HEK293 (cell line): Measurements from ENCODE around the gene RGS14.

Experiments used
- ATF2 ChIP-seq: fragments of 450-650 bp; formaldehyde crosslinking; IDR thresholded peaks from 2 replicates; pipeline ENCODE4 v1.5.1; 2016; ENCODE audit warnings: missing biosample characterization, missing genetic modification characterization, low read depth
- BCL11A ChIP-seq: fragments of 450-650 bp; formaldehyde crosslinking; IDR thresholded peaks from 2 replicates; pipeline ENCODE4 v1.5.1; 2016; ENCODE audit warnings: low read depth, missing biosample characterization, missing genetic modification characterization
- BCL11B ChIP-seq: fragments of 450-650 bp; formaldehyde crosslinking; IDR thresholded peaks from 2 replicates; pipeline ENCODE4 v1.5.1; 2016; ENCODE audit warnings: low read depth, missing biosample characterization, missing genetic modification characterization
- GLIS2 ChIP-seq: fragments of 450-650 bp; formaldehyde crosslinking; IDR thresholded peaks from 2 replicates; pipeline ENCODE4 v1.5.1; 2016; ENCODE audit warnings: missing biosample characterization, missing genetic modification characterization
- KLF16 ChIP-seq: fragments of 450-650 bp; formaldehyde crosslinking; IDR thresholded peaks from 2 replicates; pipeline ENCODE4 v1.5.1; 2017; ENCODE audit warnings: missing biosample characterization, missing genetic modification characterization
- PATZ1 ChIP-seq: fragments of 450-650 bp; formaldehyde crosslinking; IDR thresholded peaks from 2 replicates; pipeline ENCODE4 v1.5.1; 2016; ENCODE audit warnings: missing biosample characterization, missing genetic modification characterization
- REPIN1 ChIP-seq: fragments of 450-650 bp; formaldehyde crosslinking; IDR thresholded peaks from 2 replicates; pipeline ENCODE4 v1.5.1; 2017; ENCODE audit warnings: missing biosample characterization, missing genetic modification characterization, low read depth
- SP3 ChIP-seq: fragments of 450-650 bp; formaldehyde crosslinking; IDR thresholded peaks from 2 replicates; pipeline ENCODE4 v1.5.1; 2016; ENCODE audit warnings: missing biosample characterization, missing genetic modification characterization
- WT1 ChIP-seq: fragments of 450-650 bp; formaldehyde crosslinking; IDR thresholded peaks from 2 replicates; pipeline ENCODE4 v1.5.1; 2016; ENCODE audit warnings: missing biosample characterization, missing genetic modification characterization
- ZBTB44 ChIP-seq: fragments of 450-650 bp; IDR thresholded peaks from 2 replicates; pipeline ENCODE4 v1.5.1; 2018; ENCODE audit warnings: missing biosample characterization, mild to moderate bottlenecking, missing genetic modification characterization
- ZBTB7A ChIP-seq: fragments of 450-650 bp; formaldehyde crosslinking; IDR thresholded peaks from 2 replicates; pipeline ENCODE4 v1.5.1; 2016; ENCODE audit warnings: low read depth, missing biosample characterization, missing genetic modification characterization
- ZBTB8A ChIP-seq: fragments of 450-650 bp; formaldehyde crosslinking; IDR thresholded peaks from 2 replicates; pipeline ENCODE4 v1.5.1; 2016; ENCODE audit warnings: missing biosample characterization, missing genetic modification characterization
- ZFP41 ChIP-seq: fragments of 450-650 bp; formaldehyde crosslinking; IDR thresholded peaks from 2 replicates; pipeline ENCODE4 v1.5.1; 2016; ENCODE audit warnings: missing biosample characterization, missing genetic modification characterization, borderline replicate concordance
- ZNF169 ChIP-seq: fragments of 450-650 bp; formaldehyde crosslinking; IDR thresholded peaks from 2 replicates; pipeline ENCODE4 v1.5.1; 2016; ENCODE audit warnings: missing biosample characterization, missing genetic modification characterization
- ZNF184 ChIP-seq: fragments of 450-650 bp; IDR thresholded peaks from 2 replicates; pipeline ENCODE4 v1.5.1; 2018; ENCODE audit warnings: missing biosample characterization, mild to moderate bottlenecking, missing genetic modification characterization
- ZNF302 ChIP-seq: fragments of 450-650 bp; formaldehyde crosslinking; IDR thresholded peaks from 2 replicates; pipeline ENCODE4 v1.5.1; 2016; ENCODE audit warnings: missing biosample characterization, missing genetic modification characterization, low read depth
- ZNF354C ChIP-seq: fragments of 450-650 bp; formaldehyde crosslinking; IDR thresholded peaks from 2 replicates; pipeline ENCODE4 v1.5.1; 2016; ENCODE audit warnings: missing biosample characterization, missing genetic modification characterization, low read depth, borderline replicate concordance
- ZNF366 ChIP-seq: fragments of 450-650 bp; formaldehyde crosslinking; conservative IDR thresholded peaks from 2 replicates; pipeline ENCODE4 v1.5.1; 2016; ENCODE audit warnings: missing biosample characterization, missing genetic modification characterization
- ZNF404 ChIP-seq: fragments of 450-650 bp; formaldehyde crosslinking; IDR thresholded peaks from 2 replicates; pipeline ENCODE4 v1.5.1; 2017; ENCODE audit warnings: missing biosample characterization, missing genetic modification characterization
- ZNF473 ChIP-seq: fragments of 450-650 bp; formaldehyde crosslinking; IDR thresholded peaks from 2 replicates; pipeline ENCODE4 v1.5.1; 2017; ENCODE audit warnings: missing biosample characterization, missing genetic modification characterization
- ZNF544 ChIP-seq: fragments of 450-650 bp; formaldehyde crosslinking; IDR thresholded peaks from 2 replicates; pipeline ENCODE4 v1.5.0; 2017; ENCODE audit warnings: missing biosample characterization, missing genetic modification characterization
- ZNF561 ChIP-seq: fragments of 450-650 bp; IDR thresholded peaks from 2 replicates; pipeline ENCODE4 v1.5.1; 2018; ENCODE audit warnings: missing biosample characterization, missing genetic modification characterization, borderline replicate concordance
- ZNF585B ChIP-seq: fragments of 450-650 bp; formaldehyde crosslinking; IDR thresholded peaks from 2 replicates; pipeline ENCODE4 v1.5.1; 2016; ENCODE audit warnings: missing biosample characterization, missing genetic modification characterization
- ZNF596 ChIP-seq: fragments of 450-650 bp; IDR thresholded peaks from 2 replicates; pipeline ENCODE4 v1.5.0; 2018; ENCODE audit warnings: missing biosample characterization, mild to moderate bottlenecking, missing genetic modification characterization, moderate library complexity
- ZNF621 ChIP-seq: fragments of 450-650 bp; formaldehyde crosslinking; IDR thresholded peaks from 2 replicates; pipeline ENCODE4 v1.5.1; 2017; ENCODE audit warnings: missing biosample characterization, missing genetic modification characterization
- ZNF626 ChIP-seq: fragments of 450-650 bp; sonication (Bioruptor Pico); formaldehyde crosslinking; IDR thresholded peaks from 2 replicates; pipeline ENCODE4 v1.5.1; 2018; ENCODE audit warnings: missing biosample characterization, missing genetic modification characterization, inconsistent platforms
- ZNF843 ChIP-seq: fragments of 450-650 bp; formaldehyde crosslinking; IDR thresholded peaks from 2 replicates; pipeline ENCODE4 v1.5.1; 2016; ENCODE audit warnings: missing biosample characterization, missing genetic modification characterization
- ZSCAN30 ChIP-seq: fragments of 450-650 bp; IDR thresholded peaks from 2 replicates; pipeline ENCODE4 v1.5.1; 2018; ENCODE audit warnings: missing biosample characterization, mild to moderate bottlenecking, missing genetic modification characterization, moderate library complexity
- TF ChIP-seq, protein P1 (sequence below): fragments of 450-650 bp; formaldehyde crosslinking; IDR thresholded peaks from 2 replicates; pipeline ENCODE4 v1.5.1; 2016; ENCODE audit warnings: missing biosample characterization, missing genetic modification characterization
- TF ChIP-seq, protein P2 (sequence below): fragments of 450-650 bp; formaldehyde crosslinking; IDR thresholded peaks from 2 replicates; pipeline ENCODE4 v1.5.1; 2016; ENCODE audit warnings: missing biosample characterization, missing genetic modification characterization

RGS14 gene

GRCh38 chr5:177311723-177312648 is 45.7 kb upstream of the RGS14 start, which contains the start of gene MXD3 (continued):
- TF ChIP-seq ATF2 (tag by site-specific recombination) = peak; percentile 40
- no peak for TF ChIP-seq ZNF404 (tag by site-specific recombination)
- TF ChIP-seq, protein P1, sequence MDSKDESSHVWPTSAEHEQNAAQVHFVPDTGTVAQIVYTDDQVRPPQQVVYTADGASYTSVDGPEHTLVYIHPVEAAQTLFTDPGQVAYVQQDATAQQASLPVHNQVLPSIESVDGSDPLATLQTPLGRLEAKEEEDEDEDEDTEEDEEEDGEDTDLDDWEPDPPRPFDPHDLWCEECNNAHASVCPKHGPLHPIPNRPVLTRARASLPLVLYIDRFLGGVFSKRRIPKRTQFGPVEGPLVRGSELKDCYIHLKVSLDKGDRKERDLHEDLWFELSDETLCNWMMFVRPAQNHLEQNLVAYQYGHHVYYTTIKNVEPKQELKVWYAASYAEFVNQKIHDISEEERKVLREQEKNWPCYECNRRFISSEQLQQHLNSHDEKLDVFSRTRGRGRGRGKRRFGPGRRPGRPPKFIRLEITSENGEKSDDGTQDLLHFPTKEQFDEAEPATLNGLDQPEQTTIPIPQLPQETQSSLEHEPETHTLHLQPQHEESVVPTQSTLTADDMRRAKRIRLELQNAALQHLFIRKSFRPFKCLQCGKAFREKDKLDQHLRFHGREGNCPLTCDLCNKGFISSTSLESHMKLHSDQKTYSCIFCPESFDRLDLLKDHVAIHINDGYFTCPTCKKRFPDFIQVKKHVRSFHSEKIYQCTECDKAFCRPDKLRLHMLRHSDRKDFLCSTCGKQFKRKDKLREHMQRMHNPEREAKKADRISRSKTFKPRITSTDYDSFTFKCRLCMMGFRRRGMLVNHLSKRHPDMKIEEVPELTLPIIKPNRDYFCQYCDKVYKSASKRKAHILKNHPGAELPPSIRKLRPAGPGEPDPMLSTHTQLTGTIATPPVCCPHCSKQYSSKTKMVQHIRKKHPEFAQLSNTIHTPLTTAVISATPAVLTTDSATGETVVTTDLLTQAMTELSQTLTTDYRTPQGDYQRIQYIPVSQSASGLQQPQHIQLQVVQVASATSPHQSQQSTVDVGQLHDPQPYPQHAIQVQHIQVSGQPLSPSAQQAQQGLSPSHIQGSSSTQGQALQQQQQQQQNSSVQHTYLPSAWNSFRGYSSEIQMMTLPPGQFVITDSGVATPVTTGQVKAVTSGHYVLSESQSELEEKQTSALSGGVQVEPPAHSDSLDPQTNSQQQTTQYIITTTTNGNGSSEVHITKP (tag by site-specific recombination) = no peak; the same call in 1 of the 2 replicates
- TF ChIP-seq ZNF302 (tag by site-specific recombination) = no peak
- TF ChIP-seq ZNF626 (tag by site-specific recombination) = no peak
- no peak for TF ChIP-seq REPIN1 (tag by site-specific recombination)
- TF ChIP-seq ZNF169 (tag by site-specific recombination) = no peak
- TF ChIP-seq ZNF184 (tag by site-specific recombination) = no peak
- no peak for TF ChIP-seq ZNF544 (tag by site-specific recombination)
- TF ChIP-seq BCL11B (tag by site-specific recombination) = peak; percentile 75; the same call in 1 of the 2 replicates
- no peak for TF ChIP-seq ZFP41 (tag by site-specific recombination)
- peak; percentile 100 for TF ChIP-seq GLIS2 (tag by site-specific recombination)
- TF ChIP-seq ZNF585B (tag by site-specific recombination) = no peak
- peak; percentile 77 for TF ChIP-seq ZSCAN30 (tag by site-specific recombination)
- TF ChIP-seq ZNF621 (tag by site-specific recombination) = no peak
- peak; percentile 99 for TF ChIP-seq PATZ1 (tag by site-specific recombination)
- TF ChIP-seq ZNF354C (tag by site-specific recombination) = no peak
- TF ChIP-seq WT1 (tag by site-specific recombination) = no peak
- TF ChIP-seq ZBTB44 (tag by site-specific recombination) = peak; percentile 62; the same call in 1 of the 2 replicates
- TF ChIP-seq ZNF561 (tag by site-specific recombination) = peak; percentile 58; the same call in 1 of the 2 replicates
- peak; percentile 69 for TF ChIP-seq KLF16 (tag by site-specific recombination)
- TF ChIP-seq BCL11A (tag by site-specific recombination) = no peak
- no peak for TF ChIP-seq ZNF473 (tag by site-specific recombination)
- no peak for TF ChIP-seq ZNF366 (tag by site-specific recombination)
- TF ChIP-seq ZBTB7A (tag by site-specific recombination) = peak; percentile 99
- peak; percentile 33; the same call in 1 of the 2 replicates for TF ChIP-seq ZBTB8A (tag by site-specific recombination)
- TF ChIP-seq SP3 (tag by site-specific recombination) = peak; percentile 96
- 0 out of 2 replicates have a peak, but pooled peaks have one; percentile 3 for TF ChIP-seq ZNF596
- TF ChIP-seq, protein P2, sequence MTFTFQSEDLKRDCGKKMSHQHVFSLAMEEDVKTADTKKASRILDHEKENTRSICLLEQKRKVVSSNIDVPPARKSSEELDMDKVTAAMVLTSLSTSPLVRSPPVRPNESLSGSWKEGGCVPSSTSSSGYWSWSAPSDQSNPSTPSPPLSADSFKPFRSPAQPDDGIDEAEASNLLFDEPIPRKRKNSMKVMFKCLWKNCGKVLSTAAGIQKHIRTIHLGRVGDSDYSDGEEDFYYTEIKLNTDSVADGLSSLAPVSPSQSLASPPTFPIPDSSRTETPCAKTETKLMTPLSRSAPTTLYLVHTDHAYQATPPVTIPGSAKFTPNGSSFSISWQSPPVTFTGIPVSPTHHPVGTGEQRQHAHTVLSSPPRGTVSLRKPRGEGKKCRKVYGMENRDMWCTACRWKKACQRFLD (tag by site-specific recombination) = no peak
- peak; percentile 70 for TF ChIP-seq ZNF843 (tag by site-specific recombination)
